HFFc6 (cell line): Measurements from ENCODE around the gene REEP5. TPM values are rescaled to one million over a fixed set of nuclear protein-coding genes. Genes with fewer than 3 reads are reported as not detected.
"Not testable (repeated sequence)": the region's sequence is repeated elsewhere in the genome, so short reads cannot be mapped to it uniquely, and the experiment has no call there.

ENCODE experiments used
- DNase-seq: peaks from one replicate; pipeline ENCODE4 v3.0.0-alpha.2; 2018
- H3K27ac Mint-ChIP-seq: 2 replicates; pipeline ENCODE4 v1.8.0; 2020; ENCODE audit warnings: mild to moderate bottlenecking, mixed read lengths
- H3K27me3 Mint-ChIP-seq: 2 replicates; pipeline ENCODE4 v1.8.0; 2021; ENCODE audit warnings: mild to moderate bottlenecking, moderate library complexity, mixed read lengths; ENCODE audit not compliant: insufficient read depth
- H3K36me3 Mint-ChIP-seq: 2 replicates; pipeline ENCODE4 v1.8.0; 2021; ENCODE audit warnings: low read depth, mixed read lengths
- H3K4me1 Mint-ChIP-seq: 2 replicates; pipeline ENCODE4 v1.8.0; 2020; ENCODE audit warnings: low read depth, mixed read lengths
- H3K4me3 Mint-ChIP-seq: 2 replicates; pipeline ENCODE4 v1.8.0; 2020; ENCODE audit warnings: mild to moderate bottlenecking, moderate library complexity, mixed read lengths
- H3K9me3 Mint-ChIP-seq: 2 replicates; pipeline ENCODE4 v1.8.0; 2020; ENCODE audit warnings: mild to moderate bottlenecking, mixed read lengths
- total RNA-seq, 6 experiments: library from RNA; stranded (reverse); fragmentation: NEBNext Ultra II Directional; extraction: Animal tissue kit (Norgen Biotek cat#: 25700); gene quantifications; 2 replicates in 1 of 6; 3 replicates in 5 of 6; pipeline ENCODE4 v1.2.3, GENCODE V29; 2021
- TF ChIP-seq, protein P1 (sequence below): fragments of 200-600 bp; sonication (generic); IDR thresholded peaks from 2 replicates; pipeline ENCODE4 v1.5.0; 2021; ENCODE audit warnings: antibody characterized with exemption, mild to moderate bottlenecking

REEP5 gene
- total RNA-seq, 6 experiments from 2014 or later, result 95.9 to 143 (median 107) TPM

DNA sequence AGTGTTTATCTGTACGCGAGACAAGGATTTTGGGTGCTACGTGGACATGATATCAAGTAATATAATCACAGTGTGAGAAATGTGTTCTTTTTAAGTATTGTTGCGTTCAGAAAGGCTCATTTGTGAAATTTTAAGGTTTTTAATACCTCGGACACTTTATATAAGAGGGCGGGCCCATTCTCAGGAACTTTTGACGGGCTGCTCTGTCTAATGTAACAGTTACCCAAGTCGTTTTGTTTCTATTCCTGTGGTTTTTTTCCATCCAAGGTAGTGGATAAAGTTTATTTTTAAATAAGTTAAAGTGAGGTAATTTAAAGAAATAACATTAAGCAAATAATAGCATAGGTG, 60.4 kb downstream of the REEP5 start:
- H3K27ac Mint-ChIP-seq, result peak overlapping the region; percentile 97

DNA sequence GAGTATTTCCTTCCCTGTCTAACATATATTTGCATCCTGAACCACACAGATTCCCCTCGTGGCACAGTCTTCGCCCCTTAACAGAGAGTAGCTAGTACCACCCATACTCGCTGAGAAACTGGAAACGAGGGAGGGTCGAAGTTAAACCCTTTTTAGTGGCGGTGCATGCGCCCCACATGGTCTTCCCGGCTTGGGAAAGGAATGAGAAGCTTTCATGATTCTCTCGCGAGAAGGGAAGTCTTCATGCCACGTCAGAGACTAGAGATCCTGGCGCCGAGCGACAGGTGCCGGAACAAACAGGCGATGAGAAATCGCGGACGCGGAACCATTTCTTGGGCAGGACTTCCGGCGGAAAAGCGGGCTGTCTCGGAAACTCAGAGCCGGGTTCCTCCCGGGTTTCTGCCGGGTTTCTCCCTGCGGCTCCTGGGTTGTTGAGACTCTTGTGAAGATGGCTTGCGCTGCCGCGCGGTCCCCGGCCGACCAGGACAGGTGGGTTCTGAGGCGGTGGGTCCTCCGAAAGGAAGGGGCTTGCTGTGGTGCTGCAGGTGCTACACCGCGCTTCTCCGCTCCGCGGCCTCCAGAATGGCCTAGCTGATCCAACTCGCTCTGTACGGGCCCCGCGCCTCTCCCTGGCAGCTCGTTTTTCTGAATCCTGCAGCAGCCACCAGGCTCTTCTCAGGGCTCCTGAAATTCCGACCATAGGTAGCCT, 60.9 kb downstream of the REEP5 start, which contains the start of gene SRP19:
SRP19 (plus strand) TSS at position 359 of the 709 bp plus-strand sequence; CDS start at position 449, 90 bp downstream.
- peaks cover 26% of the 10 kb centered on the region for H3K4me1 Mint-ChIP-seq

More for the DNA sequence above, 60.4 kb downstream of the REEP5 start:
- Mint-ChIP-seq H3K27me3 (no peaks in the 10 kb centered on the region), H3K36me3 (peaks cover 29% of the 10 kb centered on the region), H3K4me1 (peaks cover 26% of the 10 kb centered on the region), H3K4me3 (peak overlapping the region; percentile 98), H3K9me3 (peaks cover 5% of the 10 kb centered on the region)
- TF ChIP-seq, protein P1, sequence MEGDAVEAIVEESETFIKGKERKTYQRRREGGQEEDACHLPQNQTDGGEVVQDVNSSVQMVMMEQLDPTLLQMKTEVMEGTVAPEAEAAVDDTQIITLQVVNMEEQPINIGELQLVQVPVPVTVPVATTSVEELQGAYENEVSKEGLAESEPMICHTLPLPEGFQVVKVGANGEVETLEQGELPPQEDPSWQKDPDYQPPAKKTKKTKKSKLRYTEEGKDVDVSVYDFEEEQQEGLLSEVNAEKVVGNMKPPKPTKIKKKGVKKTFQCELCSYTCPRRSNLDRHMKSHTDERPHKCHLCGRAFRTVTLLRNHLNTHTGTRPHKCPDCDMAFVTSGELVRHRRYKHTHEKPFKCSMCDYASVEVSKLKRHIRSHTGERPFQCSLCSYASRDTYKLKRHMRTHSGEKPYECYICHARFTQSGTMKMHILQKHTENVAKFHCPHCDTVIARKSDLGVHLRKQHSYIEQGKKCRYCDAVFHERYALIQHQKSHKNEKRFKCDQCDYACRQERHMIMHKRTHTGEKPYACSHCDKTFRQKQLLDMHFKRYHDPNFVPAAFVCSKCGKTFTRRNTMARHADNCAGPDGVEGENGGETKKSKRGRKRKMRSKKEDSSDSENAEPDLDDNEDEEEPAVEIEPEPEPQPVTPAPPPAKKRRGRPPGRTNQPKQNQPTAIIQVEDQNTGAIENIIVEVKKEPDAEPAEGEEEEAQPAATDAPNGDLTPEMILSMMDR, result no peak
- no peak for DNase-seq

DNA sequence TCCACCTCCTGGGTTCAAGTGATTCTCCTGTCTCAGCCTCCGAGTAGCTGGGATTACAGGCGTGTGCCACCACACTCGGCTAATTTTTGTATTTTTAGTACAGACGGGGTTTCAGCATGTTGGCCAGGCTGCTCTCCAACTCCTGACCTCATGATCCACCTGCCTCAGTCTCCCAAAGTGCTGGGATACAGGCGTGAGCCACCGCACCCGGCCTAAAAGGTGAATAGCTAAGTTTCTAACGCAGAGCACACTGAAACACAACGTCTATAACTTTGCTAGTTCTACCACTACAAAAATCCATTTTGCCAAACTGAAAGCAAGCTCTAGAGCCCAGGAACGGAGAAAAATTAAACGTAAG, 61.5 kb downstream of the REEP5 start:
- DNase-seq, H3K9me3 Mint-ChIP-seq, H3K27me3 Mint-ChIP-seq: not testable (repeated sequence)
- peak overlapping the region; percentile 97 for H3K27ac Mint-ChIP-seq
- H3K4me1 Mint-ChIP-seq, result peaks cover 26% of the 10 kb centered on the region
- peak overlapping the region; percentile 98 for H3K4me3 Mint-ChIP-seq
- H3K36me3 Mint-ChIP-seq, result peaks cover 28% of the 10 kb centered on the region

More for the DNA sequence above, 60.9 kb downstream of the REEP5 start, which contains the start of gene SRP19:
- Mint-ChIP-seq H3K27ac (peak within 1 kb of the TSS; percentile 97), H3K27me3 (peaks cover 3% of the 10 kb centered on the region; the same call in 1 of the 2 replicates), H3K36me3 (peaks cover 28% of the 10 kb centered on the region), H3K4me3 (peak within 1 kb of the TSS; percentile 98), H3K9me3 (peaks cover 5% of the 10 kb centered on the region)
- TF ChIP-seq, protein P1, result no peak
- peak; percentile 97 for DNase-seq

DNA sequence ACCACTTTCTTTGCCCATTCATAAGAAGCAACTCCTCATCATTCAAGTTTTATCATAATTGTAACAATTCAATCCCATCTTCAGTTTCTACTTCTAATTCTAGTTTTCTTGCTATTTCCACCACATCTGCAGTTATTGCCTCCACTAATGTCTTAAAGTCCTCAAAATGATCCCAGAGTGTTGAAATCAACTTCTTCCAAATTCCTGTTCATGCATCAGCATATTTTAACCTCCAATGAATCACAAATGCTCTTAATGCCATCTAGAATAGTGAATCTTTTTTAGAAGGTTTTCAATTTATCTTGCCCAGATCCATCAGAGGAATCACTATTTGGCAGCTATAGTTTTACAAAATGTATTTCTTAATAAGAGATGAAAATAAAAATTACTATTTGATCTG, 64.2 kb downstream of the REEP5 start:
- no peak overlapping the region for H3K4me3 Mint-ChIP-seq
- H3K4me1 Mint-ChIP-seq, result peaks cover 15% of the 10 kb centered on the region
- peaks cover 18% of the 10 kb centered on the region for H3K36me3 Mint-ChIP-seq
- peaks cover 12% of the 10 kb centered on the region for H3K9me3 Mint-ChIP-seq
- DNase-seq, result no peak
- H3K27ac Mint-ChIP-seq, result no peak overlapping the region
- H3K27me3 Mint-ChIP-seq, result peaks cover 7% of the 10 kb centered on the region
- TF ChIP-seq, protein P1, result no peak

DNA sequence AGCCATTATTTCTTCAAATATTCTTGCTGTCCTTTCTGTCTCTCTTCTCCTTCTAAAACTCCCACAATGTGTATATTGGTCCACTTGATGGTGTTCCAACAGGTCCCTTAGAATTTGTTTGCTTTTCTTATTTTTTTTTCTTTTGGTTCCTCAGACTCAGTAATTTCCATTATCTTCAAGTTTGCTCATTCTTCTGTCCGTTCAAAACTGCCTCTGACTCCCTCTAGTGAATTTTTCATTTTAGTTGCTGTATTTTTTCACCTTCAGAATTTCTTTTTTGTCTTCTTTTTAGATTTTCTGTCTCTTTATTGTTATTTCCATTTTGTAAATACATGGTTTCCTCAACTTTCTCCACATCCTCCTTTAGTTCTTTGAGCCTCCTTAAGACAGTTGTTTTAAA, 67.4 kb downstream of the REEP5 start:
- Mint-ChIP-seq H3K27me3 (peaks cover 8% of the 10 kb centered on the region), H3K4me3 (no peak overlapping the region), H3K4me1 (no peaks in the 10 kb centered on the region), H3K36me3 (no peaks in the 10 kb centered on the region), H3K27ac (no peak overlapping the region), H3K9me3 (peaks cover 7% of the 10 kb centered on the region)
- DNase-seq, result no peak
- TF ChIP-seq, protein P1, result peak; percentile 25; the same call in 1 of the 2 replicates

DNA sequence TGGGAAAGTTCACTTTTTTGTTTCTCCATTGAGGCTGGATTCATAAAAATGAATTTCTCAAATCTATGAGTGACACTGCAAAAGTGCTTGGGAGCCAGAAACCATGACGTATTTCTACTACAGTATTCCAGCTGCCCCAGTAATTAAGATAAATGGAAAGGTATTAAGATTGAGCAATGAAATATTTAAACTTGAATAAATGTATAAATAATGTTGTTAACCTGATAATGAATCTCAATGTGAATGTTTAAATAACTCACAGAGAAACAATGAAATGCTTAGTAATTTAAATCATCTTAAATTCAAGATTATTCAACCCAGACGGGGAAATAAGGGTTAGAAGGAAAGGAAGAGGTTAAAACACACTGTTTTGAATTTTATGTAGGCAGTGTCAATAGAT, 72.1 kb downstream of the REEP5 start:
- peaks cover 6% of the 10 kb centered on the region for H3K4me1 Mint-ChIP-seq
- H3K9me3 Mint-ChIP-seq, result peaks cover 6% of the 10 kb centered on the region
- H3K27ac Mint-ChIP-seq, result no peak overlapping the region
- H3K36me3 Mint-ChIP-seq, result no peaks in the 10 kb centered on the region
- peaks cover 5% of the 10 kb centered on the region for H3K27me3 Mint-ChIP-seq
- DNase-seq, result no peak
- TF ChIP-seq, protein P1, result no peak
- no peak overlapping the region for H3K4me3 Mint-ChIP-seq
